Stromal cell of bone marrow (primary cell): ENCODE data around the gene HSF2BP.
A peak's percentile ranks its signal among the peaks of the same experiment; 100 is the strongest.
"Not testable (repeated sequence)": the region's sequence is repeated elsewhere in the genome, so short reads cannot be mapped to it uniquely, and the experiment has no call there.

Experiments
- DNase-seq: peaks from one replicate; pipeline ENCODE4 v3.0.0-alpha.2; 2012; ENCODE audit warnings: low read depth

HSF2BP gene

GRCh38 chr21:43659136-43660000 lies at the start of gene HSF2BP, which contains the start of gene RRP1B:
Gene HSF2BP, minus strand, starts transcription at chr21:43659488. Its CDS starts 1,392 bp downstream, at chr21:43658096.
Gene RRP1B, plus strand, starts transcription at chr21:43659560. Its CDS starts 105 bp downstream, at chr21:43659665.
- DNase-seq = peak; percentile 66

- no peak for DNase-seq
Measured at GRCh38 chr21:43708745-43709381, 49.6 kb upstream of the HSF2BP start.

- DNase-seq = no peak
Measured at GRCh38 chr21:43707462-43707861, 48.2 kb upstream of the HSF2BP start.

DNA sequence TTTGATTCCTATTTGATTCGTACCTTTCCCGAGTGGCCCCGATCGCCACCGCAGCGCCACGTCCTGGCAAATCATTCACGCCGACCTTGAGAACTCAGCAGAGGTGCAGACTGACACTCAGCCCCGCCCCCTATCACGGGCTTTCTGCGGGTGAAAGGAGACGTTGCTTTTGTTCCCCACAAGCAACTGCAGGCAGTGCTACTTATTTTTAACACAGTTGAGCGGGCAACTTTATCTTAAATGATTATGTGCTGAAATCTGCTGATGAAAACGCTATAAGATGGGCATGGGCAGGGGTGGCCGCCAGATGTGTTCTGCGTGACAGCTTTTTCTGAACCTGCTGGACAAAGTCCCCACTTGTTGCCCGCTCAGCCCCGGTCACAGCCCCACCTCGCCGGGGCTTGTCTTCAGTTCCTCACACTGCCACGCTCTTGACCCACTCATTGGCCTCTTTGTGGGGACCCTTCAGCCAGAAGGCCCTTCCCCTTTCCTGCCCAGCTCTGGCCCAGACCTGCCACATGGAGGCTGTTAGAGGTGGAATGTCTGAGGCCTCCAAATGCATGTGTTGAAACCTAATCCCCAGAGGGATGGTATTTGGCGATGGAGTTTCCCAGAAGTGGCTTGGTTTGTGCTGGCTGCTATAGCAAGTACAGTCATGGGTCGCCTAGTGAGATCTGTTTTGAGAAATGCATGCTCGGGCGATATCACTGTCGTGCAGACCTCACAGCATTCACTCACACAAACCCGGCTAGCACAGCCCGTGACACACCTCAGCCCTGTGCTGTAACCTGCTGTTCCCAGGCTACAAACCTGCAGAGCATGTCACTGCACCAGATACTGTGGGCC lies 44.0 kb upstream of the HSF2BP start:
- DNase-seq = peak; percentile 57

DNA sequence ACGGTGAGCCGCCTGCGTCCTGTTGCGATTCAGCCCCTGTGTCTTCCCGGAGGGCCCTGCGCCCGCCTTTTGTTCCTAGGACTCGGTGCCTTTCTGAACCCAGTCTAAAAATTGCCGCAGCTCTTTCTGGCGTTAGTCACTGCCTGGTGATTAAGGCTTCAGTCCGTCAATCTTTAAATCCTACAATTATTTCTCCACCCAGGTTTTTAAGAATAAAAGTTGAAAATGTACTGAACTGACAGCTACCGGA lies 43.4 kb upstream of the HSF2BP start:
- DNase-seq = no peak

GRCh38 chr21:43701936-43702784 lies 42.9 kb upstream of the HSF2BP start:
- no peak for DNase-seq

DNA sequence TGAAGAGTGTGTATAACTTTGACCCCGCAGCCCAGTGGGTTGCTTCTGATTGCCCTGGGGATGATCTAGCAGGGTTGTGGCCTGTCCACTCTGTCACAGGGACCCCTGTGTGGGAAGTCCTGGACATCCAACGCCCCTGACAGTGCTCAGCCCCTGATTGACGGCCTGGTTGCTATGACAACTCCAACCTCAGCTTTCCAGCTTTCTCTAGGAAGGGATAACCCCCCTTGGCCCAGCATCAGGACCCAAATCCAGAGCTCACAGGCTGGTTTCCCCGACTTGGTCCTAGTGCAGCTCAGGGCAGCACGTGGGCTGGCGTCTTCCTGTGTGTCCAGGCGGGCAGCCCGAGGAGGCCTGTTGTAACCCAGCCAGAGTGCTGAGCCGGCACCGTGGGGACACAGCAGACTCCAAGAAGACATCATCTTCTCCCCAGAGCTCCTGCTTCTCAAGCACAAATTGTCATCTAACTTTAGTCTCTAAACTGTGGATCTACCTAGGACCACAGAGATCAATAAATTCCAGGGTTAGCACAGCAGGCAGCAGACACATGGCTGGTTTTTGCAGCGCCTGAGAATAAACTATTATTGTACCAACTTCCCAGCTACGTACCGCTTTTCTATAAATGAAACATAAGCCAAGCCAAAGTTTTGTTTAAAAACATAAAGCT lies 40.8 kb upstream of the HSF2BP start:
- DNase-seq = no peak

DNA sequence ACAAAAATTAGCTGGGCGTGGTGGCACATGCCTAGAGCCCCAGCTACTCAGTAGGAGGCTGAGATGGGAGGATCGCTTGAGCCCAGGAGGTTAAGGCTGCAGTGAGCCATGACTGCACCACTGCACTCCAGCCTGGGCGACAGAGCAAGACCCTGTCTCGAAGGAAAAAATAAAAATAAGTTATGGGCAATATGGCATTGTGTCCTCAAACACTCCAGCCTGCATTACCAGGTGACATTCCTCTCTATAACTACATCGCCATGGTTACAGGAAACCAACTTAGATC lies 40.1 kb upstream of the HSF2BP start:
- not testable (repeated sequence) for DNase-seq

DNA sequence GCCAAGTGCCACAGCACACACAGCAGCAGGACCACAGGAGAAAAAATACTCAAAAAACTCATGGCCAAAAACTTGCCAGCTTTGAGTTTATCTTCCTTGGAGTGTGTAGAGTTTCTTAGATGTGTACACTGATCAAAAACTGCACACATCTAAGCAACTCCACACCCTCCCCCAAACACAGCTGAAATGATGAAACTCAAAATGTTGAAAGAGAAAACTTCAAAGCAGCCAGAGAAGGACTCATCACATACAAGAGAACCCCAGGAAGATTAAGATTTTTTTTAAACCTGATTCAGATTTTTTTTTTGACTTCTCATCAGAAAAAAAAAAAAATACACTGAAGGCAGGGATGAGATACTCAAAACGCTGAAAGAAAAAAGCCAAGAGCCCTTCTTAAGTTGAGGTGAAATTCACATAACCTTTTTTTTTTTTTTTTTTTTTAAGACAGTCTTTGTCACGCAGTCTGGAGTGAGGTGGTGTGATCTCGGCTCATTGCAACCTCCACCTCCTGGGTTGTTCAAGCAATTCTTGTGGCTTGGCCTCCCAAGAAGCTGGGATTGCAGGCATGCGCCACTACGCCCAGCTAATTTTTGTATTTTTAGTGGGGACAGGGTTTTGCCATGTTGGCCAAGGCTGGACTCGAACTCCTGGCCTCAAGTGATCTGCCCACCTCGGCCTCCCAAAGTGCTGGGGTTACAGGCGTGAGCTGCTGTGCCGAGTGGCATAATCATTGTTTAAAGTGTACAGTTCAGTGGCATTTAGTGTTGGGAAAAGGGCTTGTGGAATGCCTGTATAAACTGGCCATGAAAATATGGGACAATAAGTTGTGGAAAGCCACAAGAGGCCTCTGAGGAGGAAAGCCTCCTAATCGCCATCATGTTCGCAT lies 38.7 kb upstream of the HSF2BP start:
- no peak for DNase-seq

DNA sequence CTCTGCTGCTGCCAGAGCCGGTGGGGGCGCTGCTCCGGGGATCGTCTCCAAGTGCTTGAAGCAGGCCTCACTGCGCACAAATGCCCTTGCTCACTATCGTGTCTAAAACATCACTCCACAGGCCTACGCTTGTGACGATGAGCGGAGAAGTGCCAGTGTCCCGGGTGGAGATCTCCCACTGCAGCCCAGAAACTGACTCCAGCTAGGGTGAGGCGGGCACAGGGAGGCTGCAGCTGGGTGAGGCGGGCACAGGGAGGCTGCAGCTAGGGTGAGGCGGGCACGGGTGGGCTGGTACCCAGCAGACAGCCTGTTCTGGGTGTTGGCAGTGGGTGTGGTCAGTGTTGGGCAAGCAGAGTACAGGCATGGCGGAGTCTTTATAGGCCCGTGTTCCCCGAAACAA lies 36.9 kb upstream of the HSF2BP start:
- DNase-seq = no peak

DNA sequence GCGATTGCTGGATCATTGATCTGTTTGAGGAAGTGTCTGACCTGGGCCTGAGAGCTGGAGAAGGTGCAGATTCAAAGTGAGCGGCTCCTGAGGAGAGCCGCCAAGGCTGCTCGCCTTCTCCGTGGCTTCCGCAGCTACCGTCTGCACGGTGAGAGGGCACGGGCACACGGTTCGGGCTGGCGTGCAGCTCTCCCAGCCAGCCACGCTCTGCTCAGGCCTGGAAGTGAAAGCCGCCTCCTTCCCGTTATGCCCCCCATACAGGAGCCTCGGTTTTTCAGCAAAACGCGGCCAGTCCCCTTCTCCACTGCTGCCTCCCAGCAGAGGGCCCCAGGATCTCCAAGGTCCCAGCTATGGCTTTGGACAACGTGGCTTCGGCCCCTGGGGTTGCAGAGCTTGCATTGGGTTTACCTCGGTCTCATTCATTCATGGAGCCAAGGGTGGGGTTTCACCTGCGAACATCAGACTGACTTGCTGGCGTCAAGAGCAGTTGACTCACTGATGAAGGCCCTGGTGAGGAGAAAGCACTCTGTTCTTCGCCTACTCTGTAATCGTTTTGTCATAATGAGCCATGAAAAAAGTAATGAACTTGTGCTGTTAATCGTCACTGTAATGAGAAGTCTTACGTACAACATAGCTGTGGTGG lies 35.3 kb upstream of the HSF2BP start:
- no peak for DNase-seq

DNA sequence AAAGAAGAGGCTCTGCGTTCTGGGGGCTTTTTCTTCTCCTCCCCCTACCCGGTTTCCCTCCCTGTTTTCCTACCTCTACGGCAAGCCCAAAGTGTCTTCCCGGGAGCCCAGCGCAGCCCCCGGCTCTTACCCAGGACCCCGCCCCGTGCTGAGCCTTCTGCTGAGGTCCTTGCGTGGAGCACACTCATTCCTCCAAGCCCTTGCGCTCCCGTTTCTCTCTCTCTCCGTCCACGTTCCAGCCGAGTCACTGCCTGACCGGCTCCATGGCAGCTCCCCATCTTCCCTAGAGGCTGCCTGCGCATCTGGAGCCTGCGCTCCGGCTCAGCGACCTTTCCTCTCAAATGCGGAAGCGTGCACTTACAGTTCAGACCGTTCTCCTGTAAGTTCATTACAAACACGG lies 34.7 kb upstream of the HSF2BP start:
- DNase-seq = no peak

GRCh38 chr21:43692949-43693348 lies 33.7 kb upstream of the HSF2BP start:
- no peak for DNase-seq

- no peak for DNase-seq
Measured at GRCh38 chr21:43691801-43692200, 32.5 kb upstream of the HSF2BP start.

DNA sequence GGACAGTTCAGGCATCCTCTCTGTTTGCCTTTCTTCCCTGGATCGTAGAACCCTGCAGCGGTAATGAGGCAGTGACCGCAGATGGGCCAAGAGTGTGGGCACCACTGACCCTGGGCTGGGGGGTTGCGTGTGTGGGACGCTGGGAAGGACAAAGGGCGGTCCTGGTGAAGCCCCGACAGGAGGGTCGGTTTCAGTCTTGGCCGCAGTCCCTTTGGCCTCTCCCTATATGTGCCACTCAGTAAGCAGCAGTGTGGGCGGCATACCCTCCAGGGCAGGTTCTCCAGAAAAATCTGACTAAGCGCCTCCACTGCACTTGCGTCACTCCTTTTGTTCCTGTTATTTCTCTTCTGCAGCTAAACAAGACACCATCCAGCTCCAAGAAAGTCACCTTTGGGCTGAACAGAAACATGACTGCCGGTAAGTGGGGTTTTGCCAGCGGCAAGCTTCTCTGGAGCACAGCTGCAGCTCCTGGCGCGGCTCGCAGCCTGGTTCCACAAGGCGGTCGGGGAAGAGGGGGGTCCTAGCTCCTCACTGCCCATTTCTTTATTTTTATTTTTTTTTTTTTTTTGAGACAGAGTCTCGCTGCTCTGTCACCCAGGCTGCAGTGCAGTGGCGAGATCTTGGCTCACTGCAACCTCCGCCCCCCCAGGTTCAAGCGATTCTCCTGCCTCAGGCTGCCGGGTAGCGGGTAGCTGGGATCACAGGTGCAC lies 32.0 kb upstream of the HSF2BP start:
- DNase-seq = no peak

- no peak for DNase-seq
Measured at GRCh38 chr21:43690346-43690745, 31.1 kb upstream of the HSF2BP start.

DNA sequence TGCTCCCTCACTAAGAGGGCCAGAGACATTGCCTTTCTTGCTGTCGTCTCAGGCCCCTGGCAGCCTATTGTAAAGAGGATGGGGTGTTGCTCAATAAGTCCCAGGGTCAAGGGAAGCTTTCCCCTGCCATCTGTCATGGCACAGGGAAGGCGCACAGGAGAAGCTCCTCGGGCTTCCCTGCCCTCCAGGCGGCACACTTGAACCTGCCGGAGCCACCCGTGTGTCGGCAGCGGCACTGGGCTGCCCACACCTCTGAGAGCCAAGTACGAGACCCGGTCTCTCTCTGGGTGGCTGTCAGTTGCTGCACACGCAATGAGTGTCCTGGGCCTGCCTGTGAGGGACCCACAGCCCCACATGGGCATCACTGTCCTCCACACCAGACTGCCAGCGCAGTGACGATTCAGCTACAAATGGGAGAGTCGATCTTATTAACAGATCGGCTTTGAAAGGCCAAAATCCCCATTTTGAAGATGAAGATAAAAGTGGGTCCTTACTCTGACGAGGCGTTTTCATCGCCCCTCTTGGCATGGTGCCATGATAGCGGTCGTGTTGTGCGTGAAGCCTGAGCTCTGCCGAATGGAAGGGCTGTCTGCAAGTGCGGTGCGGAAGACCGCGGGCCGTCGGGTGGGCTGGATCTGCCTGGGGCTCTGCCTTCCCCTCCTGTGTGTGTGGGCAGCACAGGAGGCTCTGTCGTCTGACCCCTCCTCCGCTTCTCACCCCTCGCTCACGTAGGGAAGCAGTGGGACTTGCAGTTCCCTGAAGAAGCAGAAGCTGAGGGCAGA lies 30.5 kb upstream of the HSF2BP start:
- no peak for DNase-seq

GRCh38 chr21:43688906-43689305 lies 29.6 kb upstream of the HSF2BP start:
- DNase-seq = no peak
